AG04450 (cell line): Measurements from ENCODE around the gene PKN3. TPM values are rescaled to one million over a fixed set of nuclear protein-coding genes. Genes with fewer than 3 reads are reported as not detected.

Experiments
- CTCF ChIA-PET: fragments of 300-600, 350-600 bp; formaldehyde crosslinking; extraction: SDS; loops from one replicate; lab custom pipeline; 2022; ENCODE audit warnings: antibody characterized with exemption, inconsistent platforms; lab: Charles Lee
- POLR2A ChIA-PET: fragments of 350-600 bp; formaldehyde crosslinking; extraction: SDS; loops from one replicate; lab custom pipeline; 2021; ENCODE audit warnings: antibody characterized with exemption, inconsistent platforms; lab: Yijun Ruan, JAX
- DNase-seq: peaks from one replicate; pipeline ENCODE4 v3.0.0-alpha.2; 2011; ENCODE audit warnings: low read depth, low spot score
- H3K27ac ChIP-seq: one replicate; pipeline ENCODE4 v1.5.1; 2012; ENCODE audit warnings: low read depth, low read length, control low read depth
- H3K27me3 ChIP-seq: one replicate; pipeline ENCODE4 v1.6.0; 2012; ENCODE audit warnings: low read length; ENCODE audit not compliant: control insufficient read depth, insufficient read depth
- H3K4me3 ChIP-seq: 2 replicates; pipeline ENCODE4 v1.5.1; 2011; ENCODE audit warnings: mild to moderate bottlenecking, low read depth, low read length, control low read depth
- H3K9me3 ChIP-seq: 2 replicates; pipeline ENCODE4 v1.5.1; 2012; ENCODE audit warnings: low read length; ENCODE audit not compliant: control insufficient read depth, insufficient read depth
- polyA plus RNA-seq: library from polyadenylated mRNA; depleted of rRNA; stranded (reverse); fragments of >200 nt; gene quantifications from 2 replicates; pipeline ENCODE4 v1.2.3, GENCODE V29; 2011; rRNA removed
- small RNA-seq: library from RNA; depleted of rRNA; stranded (forward); fragments of <200 nt; gene quantifications from one replicate; pipeline ENCODE3, GENCODE V24; 2012; ENCODE audit warnings: low read depth; ENCODE audit not compliant: insufficient read length
- TF ChIP-seq, protein P1 (sequence below): IDR thresholded peaks from 2 replicates; pipeline ENCODE4 v1.5.1; 2011; ENCODE audit warnings: low read depth, low read length, control low read depth, inconsistent platforms

PKN3 gene
- polyA plus RNA-seq, 1 experiment: 2.2 TPM

DNA sequence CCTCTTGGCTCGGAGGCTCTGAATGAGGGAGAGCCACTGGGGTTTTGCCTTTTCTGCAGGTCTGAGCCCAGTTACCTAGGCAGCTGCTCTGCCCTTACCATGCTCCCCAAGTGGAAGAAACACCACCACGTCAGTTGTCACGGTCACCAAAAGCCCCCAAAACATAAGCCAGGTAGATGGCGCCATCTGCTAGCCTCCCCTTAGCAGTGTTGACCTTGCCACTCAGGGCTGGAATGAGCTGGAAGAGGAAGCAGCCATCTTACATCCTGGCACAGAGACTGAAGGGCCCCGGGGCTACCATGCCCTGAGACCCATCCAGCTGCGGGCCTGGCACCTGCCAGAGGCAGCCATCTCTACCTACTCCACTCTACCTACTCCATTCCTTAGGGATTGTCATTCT lies 62.1 kb downstream of the PKN3 start:
- no peaks in the 10 kb centered on the region for H3K27me3 ChIP-seq
- CTCF ChIA-PET: interaction anchor here (0.5 to 1.6 kb wide), 3 partner anchors 19 to 62 kb away, joined by 3 to 6 read pairs (median 3); partner anchors contain the start of genes ENDOG and PKN3
- POLR2A ChIA-PET: no interaction called here
- no peak for DNase-seq
- H3K9me3 ChIP-seq: no peaks in the 10 kb centered on the region
- H3K27ac ChIP-seq: no peak overlapping the region
- TF ChIP-seq, protein P1, sequence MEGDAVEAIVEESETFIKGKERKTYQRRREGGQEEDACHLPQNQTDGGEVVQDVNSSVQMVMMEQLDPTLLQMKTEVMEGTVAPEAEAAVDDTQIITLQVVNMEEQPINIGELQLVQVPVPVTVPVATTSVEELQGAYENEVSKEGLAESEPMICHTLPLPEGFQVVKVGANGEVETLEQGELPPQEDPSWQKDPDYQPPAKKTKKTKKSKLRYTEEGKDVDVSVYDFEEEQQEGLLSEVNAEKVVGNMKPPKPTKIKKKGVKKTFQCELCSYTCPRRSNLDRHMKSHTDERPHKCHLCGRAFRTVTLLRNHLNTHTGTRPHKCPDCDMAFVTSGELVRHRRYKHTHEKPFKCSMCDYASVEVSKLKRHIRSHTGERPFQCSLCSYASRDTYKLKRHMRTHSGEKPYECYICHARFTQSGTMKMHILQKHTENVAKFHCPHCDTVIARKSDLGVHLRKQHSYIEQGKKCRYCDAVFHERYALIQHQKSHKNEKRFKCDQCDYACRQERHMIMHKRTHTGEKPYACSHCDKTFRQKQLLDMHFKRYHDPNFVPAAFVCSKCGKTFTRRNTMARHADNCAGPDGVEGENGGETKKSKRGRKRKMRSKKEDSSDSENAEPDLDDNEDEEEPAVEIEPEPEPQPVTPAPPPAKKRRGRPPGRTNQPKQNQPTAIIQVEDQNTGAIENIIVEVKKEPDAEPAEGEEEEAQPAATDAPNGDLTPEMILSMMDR: no peak
- no peak overlapping the region for H3K4me3 ChIP-seq

DNA sequence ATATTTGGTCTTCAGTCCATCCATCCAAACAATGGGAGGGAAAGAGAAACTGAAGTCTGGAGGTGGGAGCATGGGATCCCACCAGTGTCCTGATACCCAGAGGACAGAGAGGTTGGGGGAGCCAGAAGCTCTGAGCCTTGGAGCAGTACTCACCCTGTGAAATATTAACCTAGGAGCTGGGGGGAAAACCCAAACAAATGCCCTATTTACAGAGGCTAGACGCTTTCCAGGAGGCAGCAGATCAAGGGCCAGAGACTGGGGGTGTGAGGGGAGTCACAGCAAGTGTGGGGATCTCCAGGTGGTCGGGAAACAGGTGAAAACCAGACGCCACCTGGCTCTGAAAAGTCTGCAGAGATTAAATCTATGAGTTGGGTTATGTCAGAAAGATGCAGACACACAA lies 63.2 kb downstream of the PKN3 start:
- Histone ChIP-seq H3K4me3 (no peak overlapping the region), H3K27me3 (no peaks in the 10 kb centered on the region), H3K9me3 (no peaks in the 10 kb centered on the region), H3K27ac (no peak overlapping the region)
- CTCF ChIA-PET: interaction anchor here (1.6 kb wide), 1 partner anchor 53 kb away, joined by 6 read pairs; the partner anchor contains the start of gene ENDOG
- DNase-seq: no peak
- TF ChIP-seq, protein P1: no peak
- POLR2A ChIA-PET: no interaction called here

GRCh38 chr9:128768606-128769005 lies 66.3 kb downstream of the PKN3 start:
- Histone ChIP-seq H3K27me3 (no peaks in the 10 kb centered on the region), H3K27ac (no peak overlapping the region), H3K4me3 (no peak overlapping the region), H3K9me3 (no peaks in the 10 kb centered on the region; the same call in 1 of the 2 replicates)
- TF ChIP-seq, protein P1: no peak
- CTCF ChIA-PET: no interaction called here
- DNase-seq: no peak
- POLR2A ChIA-PET: interaction anchor here (0.5 kb wide), 1 partner anchor 32 kb away, joined by 7 read pairs; no protein-coding TSS in a partner anchor

Small RNA genes lying within 50 kb of the gene (small RNA-seq; reads per million reads assigned to genes)
- gene RF00017 (not detected), gene RN7SL560P (not detected)

Other genes starting within 250 kb of the PKN3 start
- gene ODF2, start 246.5 kb upstream of the PKN3 start, polyA plus RNA-seq: 16.8 and 19.4 TPM in 2 replicates
- 21.6 and 27.3 TPM in 2 replicates for gene GLE1, start 197.8 kb upstream of the PKN3 start, polyA plus RNA-seq
- gene SPTAN1, start 149.9 kb upstream of the PKN3 start, polyA plus RNA-seq: 211 and 275 TPM in 2 replicates
- gene DYNC2I2, start 45.7 kb upstream of the PKN3 start, polyA plus RNA-seq: 10.9 and 16.7 TPM in 2 replicates
- 193 and 259 TPM in 2 replicates for gene SET, start 13.3 kb upstream of the PKN3 start, polyA plus RNA-seq
- 23.2 and 33.7 TPM in 2 replicates for gene ZDHHC12, start 21.6 kb downstream of the PKN3 start, polyA plus RNA-seq
- 28.0 and 38.4 TPM in 2 replicates for gene ZER1, start 69.4 kb downstream of the PKN3 start, polyA plus RNA-seq
- 25.7 and 27.4 TPM in 2 replicates for gene TBC1D13, start 84.8 kb downstream of the PKN3 start, polyA plus RNA-seq
- gene ENDOG, start 116.0 kb downstream of the PKN3 start, polyA plus RNA-seq: 6.3 and 7.8 TPM in 2 replicates
- gene SPOUT1, start 127.3 kb downstream of the PKN3 start, polyA plus RNA-seq: 19.1 and 24.7 TPM in 2 replicates
- gene KYAT1, start 179.4 kb downstream of the PKN3 start, polyA plus RNA-seq: 5.2 and 7.0 TPM in 2 replicates
- gene LRRC8A, start 179.6 kb downstream of the PKN3 start, polyA plus RNA-seq: 25.3 and 31.7 TPM in 2 replicates
- 9.3 and 11.6 TPM in 2 replicates for gene PHYHD1, start 218.5 kb downstream of the PKN3 start, polyA plus RNA-seq
- 31.4 and 31.8 TPM in 2 replicates for gene DOLK, start 245.1 kb downstream of the PKN3 start, polyA plus RNA-seq
- 46.3 and 52.1 TPM in 2 replicates for gene NUP188, start 245.2 kb downstream of the PKN3 start, polyA plus RNA-seq